B cell (primary cell): ENCODE results near the gene WDR38.

ENCODE experiments used
- EZH2 ChIP-seq: IDR thresholded peaks from 2 replicates; pipeline ENCODE4 v1.6.1; 2012; ENCODE audit warnings: borderline replicate concordance, low read depth, mild to moderate bottlenecking, moderate library complexity, low read length; ENCODE audit not compliant: insufficient read depth, poor library complexity, severe bottlenecking
- TF ChIP-seq, protein P1 (sequence below): fragments of 200-600 bp; IDR thresholded peaks from one replicate; pipeline ENCODE4 v1.8.0; 2022; ENCODE audit warnings: antibody characterized with exemption, mild to moderate bottlenecking

DNA sequence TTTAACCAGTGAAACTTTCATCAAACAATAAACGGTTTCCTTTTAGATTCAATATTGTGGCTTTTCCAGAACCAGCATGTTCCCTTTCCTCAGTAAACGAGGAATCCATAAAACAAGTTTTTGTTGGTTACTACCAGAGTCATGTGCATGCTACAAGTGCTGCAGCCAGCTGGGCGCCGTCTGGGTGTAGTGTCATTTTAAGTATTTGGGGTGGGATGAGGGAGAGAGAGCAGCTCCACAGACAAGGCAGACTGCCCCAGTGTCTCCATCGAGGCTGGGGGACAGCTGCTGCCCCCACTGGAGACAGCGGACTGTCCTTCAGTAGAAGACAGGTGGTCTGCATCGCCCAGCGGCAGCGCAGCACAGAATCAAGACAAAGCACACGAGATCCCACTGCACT is 26.0 kb downstream of the WDR38 start:
- TF ChIP-seq, protein P1, sequence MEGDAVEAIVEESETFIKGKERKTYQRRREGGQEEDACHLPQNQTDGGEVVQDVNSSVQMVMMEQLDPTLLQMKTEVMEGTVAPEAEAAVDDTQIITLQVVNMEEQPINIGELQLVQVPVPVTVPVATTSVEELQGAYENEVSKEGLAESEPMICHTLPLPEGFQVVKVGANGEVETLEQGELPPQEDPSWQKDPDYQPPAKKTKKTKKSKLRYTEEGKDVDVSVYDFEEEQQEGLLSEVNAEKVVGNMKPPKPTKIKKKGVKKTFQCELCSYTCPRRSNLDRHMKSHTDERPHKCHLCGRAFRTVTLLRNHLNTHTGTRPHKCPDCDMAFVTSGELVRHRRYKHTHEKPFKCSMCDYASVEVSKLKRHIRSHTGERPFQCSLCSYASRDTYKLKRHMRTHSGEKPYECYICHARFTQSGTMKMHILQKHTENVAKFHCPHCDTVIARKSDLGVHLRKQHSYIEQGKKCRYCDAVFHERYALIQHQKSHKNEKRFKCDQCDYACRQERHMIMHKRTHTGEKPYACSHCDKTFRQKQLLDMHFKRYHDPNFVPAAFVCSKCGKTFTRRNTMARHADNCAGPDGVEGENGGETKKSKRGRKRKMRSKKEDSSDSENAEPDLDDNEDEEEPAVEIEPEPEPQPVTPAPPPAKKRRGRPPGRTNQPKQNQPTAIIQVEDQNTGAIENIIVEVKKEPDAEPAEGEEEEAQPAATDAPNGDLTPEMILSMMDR, result no peak
- no peak for TF ChIP-seq EZH2
